ENCODE measurements around the gene CLEC2D.
"Not testable (repeated sequence)": the region's sequence is repeated elsewhere in the genome, so short reads cannot be mapped to it uniquely, and the experiment has no call there.

CLEC2D gene

DNA sequence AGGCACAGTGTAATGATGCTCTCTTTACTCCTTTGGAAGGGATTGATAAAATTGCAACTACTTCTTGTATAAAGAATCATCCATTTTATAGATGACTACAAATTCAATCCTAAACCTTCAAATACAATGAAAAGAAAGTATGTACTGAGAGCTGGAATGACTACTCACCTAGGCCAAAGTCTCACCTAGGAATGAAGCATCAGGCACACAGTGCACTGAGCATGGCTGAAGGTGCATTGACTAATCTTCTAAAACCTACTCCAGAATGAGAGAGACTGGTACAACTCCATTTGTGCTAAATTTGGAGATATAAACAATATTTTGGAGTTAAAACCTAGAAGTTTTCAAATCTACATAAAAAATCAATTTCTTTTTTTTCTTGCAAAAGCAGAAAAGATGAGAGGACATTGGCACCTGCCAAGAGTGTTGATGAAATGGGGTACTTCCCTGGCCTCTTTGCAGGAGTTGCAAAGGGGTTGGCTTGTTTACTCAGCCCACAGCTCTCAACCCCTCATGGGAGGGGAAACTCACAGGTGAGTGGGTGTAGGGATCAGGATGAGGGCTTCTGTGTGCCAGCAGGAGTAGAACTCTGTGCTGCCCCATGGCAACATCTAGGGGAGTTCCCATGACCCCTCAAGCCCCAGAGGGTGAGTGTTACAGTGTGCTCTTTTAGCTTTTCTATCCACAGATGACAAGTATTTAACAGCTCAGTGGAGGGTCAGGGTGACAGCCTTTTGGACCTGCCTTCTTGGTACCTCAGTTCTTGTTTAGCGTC lies 32.1 kb downstream of the CLEC2D start:
- DNase-seq = no peak

DNA sequence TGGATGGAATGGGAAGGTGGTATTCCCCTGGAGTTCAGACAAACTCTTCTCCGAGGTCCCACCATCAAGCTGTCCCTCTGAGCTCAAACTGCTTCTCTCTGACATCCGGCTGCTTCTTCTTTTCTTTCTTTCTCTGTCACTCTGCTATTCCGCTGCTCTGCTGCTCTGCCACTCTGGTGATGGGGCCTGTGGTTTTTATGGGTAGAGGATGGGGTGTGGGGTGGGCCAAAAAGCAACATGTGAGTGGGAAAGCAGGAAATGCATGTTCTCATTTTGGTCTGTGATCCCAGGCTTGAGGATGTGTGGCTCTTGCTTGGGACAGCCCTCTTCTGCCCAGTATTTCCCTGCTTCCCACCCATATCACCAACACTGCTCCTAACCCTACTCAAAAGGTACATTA lies 32.7 kb downstream of the CLEC2D start:
- DNase-seq = no peak

DNA sequence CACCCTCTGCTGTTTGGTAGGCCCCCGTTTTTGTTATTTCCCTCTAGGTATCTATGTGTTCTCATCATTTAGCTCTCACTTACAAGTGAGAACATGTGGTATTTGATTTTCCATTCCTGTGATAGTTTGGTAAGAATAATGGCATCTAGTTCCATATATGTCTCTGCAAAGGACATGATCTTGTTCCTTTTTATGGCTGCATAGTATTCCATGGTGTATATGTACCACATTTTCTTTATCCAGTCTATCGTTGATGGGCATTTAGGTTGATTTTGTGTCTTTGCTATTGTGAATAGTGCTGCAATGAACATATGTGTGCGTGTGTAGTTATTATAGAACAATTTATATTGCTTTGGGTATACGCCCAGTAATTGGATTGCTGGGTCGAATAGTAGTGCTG lies 35.0 kb downstream of the CLEC2D start:
- DNase-seq = not testable (repeated sequence)

DNA sequence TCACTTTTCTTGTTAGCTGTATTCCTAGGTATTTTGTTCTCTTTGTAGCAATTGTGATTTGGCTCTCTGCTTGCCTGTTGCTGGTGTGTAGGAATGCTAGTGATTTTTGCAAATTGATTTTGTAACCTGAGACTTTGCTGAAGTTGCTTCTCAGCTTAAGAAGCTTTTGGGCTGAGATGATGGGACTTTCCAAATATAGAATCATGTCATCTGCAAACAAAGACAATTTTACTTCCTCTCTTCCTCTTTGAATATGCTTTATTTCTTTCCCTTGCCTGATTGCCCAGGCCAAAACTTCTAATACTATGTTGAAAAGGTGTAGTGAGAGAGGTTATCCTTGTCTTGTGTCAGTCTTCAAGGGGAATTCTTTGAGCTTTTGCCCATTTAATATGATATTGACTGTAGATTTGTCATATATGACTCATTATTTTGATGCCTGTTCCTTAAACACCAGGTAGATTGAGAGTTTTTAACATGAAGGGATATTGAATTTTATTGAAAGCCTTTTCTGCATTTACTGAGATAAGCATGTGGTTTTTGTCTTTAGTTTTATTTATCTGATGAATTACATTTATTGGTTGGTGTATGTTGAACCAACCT lies 36.7 kb downstream of the CLEC2D start:
- no peak for DNase-seq

DNA sequence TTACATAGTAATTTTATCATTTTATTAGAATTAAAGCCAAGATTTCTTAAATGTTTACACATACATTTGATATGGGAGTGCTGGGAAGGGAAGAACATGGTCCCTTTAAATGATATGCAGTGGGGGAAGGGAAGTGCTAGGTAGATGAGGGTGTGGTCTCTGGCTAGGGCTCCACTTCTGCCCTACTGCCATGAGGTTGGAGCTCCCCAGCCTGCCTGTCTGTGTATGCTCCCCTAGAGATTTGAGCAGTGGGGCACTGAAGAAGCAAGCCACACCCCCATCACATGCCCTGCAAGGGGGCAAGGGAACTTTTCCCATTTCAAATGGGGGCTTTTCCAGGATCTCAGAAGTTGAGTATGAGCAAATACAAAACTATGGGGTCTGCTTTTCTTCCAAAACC lies 37.8 kb downstream of the CLEC2D start:
- no peak for DNase-seq

DNA sequence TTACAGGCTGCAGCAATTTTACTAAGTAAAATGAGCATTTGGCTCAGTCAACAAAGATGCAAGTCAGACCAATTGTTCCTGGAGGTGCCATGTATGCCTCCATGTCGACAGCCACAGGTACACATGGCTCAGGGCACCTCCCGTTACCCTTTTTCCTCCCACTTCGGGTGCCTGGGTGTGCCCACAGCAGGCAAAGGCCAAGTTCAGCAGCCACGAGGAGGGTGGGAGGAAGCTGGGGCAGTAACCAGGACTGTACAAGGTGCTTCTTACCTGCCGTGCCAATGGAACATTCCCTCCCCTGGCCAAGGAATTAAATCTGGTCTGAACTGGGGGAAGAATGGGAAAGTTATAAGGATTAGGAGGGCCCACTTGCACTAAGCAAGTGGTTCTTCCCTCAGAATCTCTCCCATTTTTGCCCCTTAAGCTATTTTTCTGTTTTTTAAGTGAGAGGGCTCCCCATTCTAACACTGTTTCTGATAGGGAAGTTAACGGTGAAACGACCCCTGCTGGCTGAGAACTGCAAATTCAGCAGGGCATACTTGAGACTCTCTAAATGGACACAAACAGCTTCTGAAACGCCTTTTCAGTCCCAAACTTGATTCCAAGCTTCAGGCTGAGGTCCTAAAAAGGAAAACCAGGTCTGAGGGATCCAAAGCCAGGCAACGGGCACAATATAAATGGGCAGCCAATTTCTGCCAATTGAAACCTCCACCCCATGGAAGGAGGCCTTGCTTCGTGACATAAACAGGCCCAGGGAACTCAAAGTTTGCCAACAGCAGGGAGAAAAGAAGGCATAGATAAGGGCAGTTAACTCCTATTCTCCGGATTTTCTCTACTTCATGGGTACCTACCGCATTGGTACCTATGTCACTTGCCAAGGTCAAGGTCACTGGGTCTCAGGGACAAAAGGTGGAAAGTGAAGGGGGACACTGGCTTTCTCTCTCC lies 38.6 kb downstream of the CLEC2D start:
- peak; percentile 70 for DNase-seq

DNA sequence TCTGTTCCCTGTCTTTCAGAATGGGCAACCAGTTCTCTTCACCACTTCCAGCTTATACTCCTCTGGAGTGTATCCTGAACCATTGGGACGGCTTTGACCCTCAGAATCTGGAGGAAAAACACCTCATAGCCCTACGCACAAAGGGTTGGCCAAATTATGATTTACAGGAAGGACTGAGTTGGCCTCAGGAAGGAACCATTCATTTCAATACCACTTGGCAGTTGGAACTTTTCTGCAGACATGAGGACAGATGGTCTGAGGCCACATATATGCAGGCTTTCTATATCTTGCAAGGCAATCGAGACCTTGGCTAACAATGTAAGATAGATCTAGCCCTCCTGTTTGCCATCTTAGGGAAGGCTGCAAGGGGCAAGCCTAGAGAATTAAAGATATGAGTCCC lies 39.3 kb downstream of the CLEC2D start:
- DNase-seq = no peak

DNA sequence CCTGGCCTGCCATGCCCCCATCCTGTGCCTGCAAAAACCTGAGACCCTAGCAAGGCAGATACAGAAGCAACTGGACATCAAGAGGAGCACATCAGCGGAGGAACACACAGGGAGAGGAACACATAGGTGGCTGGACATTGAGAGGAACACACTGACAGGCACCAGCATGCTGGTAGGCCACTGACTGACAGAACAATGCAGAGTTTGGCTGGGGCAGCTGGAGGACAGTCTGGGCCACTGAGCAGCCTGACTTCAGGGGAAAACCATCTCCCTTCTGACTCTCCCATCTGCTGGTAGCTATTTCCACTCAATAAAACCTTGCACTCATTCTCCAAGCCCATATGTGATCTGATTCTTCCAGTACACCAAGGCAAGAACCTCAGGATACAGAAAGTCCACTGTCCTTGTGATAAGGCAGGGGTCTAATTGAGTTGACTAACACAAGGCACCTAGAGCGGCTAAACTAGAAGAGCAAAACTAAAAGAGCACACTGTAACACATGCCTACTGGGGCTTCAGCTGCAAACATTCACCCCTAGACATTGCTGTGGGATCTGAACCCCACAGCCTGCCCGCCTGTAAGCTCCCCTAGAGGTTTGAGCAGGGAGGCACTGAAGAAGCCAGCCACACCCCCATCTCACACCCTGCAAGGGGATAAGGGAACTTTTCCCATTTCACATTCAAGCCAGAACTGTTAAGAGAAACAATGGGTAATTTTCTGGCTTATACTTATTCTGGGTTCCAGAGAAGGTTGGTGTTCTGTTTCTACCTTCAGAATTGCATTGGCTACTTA lies 41.3 kb downstream of the CLEC2D start:
- no peak for DNase-seq

DNA sequence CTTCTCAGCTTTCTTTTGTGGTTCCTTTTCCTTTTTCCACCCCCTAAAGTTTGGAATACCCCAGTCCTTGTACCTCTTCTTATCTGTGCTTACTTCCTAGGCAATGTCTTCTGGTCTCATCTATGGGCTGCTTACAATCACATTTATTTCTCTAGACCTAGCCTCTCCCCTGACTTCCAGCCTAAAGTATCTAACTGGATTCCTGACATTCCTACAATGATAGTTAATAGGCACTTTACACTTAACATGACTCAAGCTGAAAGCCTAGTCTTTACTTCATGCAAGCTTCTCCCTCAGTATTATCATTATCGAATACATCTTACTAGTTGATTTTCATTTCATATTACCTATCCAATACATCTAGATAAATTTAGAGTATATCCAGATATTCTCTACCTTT lies 42.2 kb downstream of the CLEC2D start:
- DNase-seq = no peak

DNA sequence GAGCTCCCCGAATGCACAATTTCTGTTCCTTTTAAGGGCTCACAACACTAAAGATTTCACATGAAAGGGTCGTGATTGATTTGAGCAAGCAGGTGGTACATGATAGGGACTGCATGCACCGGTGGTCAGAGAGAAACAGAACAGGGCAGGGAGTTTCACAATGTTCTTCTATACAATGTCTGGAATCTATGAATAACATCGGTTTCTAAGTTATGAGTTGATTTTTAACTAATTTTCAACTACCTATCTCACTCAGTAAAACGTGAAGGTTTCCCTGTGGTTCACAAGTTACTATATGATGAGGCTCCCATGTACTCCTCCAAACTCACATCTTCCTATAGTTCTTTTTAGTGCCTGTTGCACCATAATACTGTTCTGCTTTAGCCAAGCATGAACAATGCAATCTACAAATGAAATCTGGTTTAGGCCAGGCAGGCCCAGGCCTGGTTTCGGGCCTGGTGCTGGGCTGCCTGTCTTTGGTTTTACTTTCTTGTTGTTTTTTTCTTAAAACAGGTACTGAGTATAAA lies 43.6 kb downstream of the CLEC2D start:
- not testable (repeated sequence) for DNase-seq

DNA sequence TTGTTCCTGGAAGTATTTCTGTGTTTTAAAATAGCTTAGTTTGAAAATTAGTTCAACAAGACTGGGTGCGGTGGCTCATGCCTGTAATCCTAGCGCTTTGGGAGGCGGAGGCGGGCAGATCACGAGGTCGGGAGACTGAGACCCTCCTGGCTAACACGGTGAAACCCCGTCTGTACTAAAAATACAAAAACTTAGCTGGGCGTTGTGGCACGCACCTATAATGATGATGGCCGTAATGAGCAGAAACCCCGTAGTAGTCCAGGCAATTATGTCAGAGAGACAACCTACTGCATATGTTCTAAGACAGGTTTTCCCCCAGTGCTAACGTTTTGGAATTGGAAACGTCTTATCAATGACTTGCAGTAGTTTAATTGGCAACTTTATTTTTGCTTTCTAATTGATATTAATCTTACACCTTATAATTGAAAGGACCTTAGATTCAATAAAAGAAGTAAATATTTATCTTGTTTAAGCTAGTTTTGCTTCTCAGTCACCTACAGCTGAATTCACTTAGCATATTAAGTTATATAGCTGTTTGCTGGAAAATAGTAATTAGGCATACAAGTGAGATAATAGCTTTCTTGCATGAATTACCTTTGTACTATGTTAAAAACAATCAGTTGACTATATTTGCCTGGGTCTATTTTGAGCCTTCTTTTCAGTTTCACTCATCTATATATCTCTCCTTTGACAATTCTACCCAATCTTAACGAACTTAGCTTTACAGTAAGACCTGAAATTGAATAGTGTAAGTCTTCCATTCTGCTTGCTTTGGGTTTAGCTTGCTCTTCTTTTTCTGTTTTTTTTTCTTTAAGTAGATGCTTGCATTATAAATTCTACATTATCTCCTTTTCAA lies 47.8 kb downstream of the CLEC2D start:
- no peak for DNase-seq

DNA sequence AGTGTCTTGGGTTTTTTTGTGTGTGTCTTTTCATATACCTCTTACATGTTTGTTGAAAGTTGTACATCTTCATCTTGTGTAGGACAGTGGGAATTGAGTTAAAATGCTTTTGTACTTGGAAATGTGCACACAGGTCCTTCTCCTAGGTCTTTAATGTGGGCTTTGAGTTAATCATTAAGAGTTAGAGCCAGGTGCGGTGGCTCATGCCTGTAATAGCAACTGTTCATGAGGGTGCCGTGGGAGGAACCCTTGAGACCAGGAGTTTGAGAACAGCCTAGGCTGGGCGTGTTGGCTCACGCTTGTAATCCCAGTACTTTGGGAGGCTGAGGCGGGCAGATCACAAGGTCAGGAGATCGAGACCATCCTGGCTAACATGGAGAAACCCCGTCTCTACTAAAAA lies 49.5 kb downstream of the CLEC2D start:
- no peak for DNase-seq

DNA sequence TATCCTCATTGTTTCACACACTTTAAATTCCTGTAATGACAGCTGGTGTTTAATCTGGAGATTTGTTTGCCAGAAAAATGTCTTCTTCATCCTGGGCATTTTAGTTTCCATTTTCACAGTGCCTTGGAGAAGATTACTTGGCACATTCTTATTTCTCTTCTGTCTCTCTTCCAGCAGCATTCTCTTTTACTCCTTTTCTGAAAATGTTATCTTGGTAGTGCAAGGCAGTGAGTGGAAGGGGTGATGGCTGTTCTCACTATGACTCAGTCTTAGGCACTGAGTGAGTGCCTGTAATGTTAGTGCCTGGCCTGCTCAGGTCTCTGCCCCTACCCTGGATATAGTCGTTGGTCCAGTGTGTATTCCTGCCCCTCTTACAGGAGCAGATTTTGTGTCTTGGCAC lies 50.3 kb downstream of the CLEC2D start:
- no peak for DNase-seq

DNA sequence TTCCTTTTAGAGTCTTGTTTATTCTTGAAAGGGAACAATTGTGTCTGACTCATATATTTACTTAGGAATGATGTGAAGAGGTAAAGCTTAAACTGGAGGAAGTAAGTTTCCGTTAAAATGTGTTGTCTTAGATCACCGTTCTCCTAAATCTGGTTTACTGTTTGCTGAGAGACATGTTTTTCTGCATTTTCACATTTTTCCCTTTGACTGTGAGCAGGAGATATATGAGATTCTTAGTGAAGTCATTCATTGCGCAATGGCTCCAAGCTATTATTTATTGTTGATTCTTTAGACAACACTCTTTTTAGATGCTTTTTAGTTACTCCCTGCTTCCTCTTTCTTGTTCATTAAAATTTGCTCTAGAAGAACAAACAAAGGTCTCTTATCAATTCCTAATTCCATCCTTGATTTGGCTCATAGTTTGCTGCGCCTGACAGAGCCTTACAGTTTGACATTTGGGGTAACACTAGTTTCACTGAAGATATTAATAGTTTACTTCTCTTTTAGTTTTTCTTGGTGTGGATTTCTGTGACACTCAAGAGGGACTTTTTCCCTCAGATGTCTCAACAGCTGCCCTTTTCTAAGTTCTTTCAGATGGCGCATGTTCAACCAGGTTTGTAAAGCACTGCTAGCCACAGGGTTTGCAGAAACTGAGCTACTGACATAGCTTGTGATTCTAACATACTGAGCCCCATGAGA lies 52.0 kb downstream of the CLEC2D start:
- DNase-seq = no peak

DNA sequence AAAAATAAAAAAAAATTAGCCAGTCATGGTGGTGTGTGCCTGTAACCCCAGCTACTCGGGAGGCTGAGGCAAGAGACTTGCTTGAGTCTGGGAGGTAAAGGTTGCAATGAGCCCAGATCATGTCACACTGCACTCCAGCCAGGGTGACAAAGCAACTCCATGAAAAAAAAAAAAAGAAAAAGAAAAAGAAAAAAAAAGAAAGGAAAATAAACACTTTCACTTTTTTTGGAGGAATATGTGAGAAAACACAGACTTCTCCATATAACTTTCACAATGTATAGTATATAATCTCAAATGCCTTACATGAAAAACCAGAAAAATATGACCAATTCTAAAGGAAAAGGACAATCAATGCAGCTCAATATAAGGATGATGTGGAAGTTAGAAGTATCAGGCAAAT lies 54.5 kb downstream of the CLEC2D start:
- no peak for DNase-seq

DNA sequence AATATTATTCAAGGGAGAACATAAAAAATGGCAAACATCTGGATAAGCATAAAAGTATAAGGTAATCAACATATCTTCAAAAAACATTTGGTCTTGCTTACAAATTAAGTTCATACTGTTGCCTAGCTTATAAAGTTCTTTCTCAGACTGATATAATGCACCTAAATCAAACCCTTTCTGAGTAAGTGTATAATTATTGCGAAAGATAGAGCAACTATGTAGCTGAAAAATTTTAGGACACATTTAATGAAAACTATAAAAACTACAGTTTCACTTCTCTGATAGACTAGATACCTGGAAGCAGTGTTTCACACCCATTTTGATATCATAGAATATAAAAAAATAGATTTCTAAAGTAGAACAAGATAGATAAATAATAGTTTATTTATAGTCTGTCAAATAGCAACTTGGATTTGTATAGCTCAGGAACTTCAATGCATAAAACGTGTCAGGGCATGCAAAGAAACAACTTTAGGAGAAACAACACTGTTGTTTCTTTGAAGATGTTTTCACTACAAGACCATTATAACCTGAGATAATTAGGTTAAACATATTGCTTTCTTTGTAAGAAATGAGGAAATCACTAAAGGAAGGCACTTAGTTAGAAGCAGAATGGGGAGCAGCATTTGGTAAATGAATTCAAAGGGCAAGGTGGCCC lies 55.8 kb downstream of the CLEC2D start:
- DNase-seq = no peak

DNA sequence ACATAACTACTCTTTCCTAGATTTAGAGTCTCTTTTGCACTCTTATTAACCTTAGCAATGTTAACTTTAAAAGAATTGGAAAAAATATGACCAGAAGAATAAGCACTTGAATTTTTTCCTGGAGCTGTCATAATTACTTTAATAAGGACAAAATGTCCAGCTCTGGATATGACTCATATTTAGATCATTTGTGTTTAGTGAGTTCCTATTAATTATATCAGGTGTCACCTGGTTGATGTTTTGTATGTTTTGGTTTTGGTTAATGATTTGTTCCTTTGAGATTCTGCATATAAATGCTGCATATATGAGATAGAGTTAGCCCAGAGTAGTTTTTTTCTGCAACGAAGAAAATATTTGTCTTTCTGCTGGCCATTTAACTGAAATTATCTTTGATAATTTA lies 58.3 kb downstream of the CLEC2D start:
- DNase-seq = no peak

DNA sequence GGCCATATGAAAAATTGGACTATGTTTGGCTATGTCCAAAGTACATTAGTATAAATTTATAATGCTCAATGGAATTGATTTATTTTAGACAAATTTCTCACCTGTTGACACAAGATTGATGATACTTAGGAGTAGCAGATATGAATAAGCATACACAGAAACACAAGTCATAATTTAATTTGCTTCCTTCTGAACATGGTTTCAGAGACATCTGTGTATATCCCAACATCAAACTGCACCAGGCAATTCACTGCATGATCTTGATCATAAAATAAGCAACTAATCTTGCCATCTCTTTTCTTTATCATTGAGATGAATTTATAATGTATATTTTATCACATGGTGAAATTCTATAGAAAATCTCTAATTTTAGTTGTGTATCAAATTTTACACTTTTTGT lies 59.6 kb downstream of the CLEC2D start:
- no peak for DNase-seq

DNA sequence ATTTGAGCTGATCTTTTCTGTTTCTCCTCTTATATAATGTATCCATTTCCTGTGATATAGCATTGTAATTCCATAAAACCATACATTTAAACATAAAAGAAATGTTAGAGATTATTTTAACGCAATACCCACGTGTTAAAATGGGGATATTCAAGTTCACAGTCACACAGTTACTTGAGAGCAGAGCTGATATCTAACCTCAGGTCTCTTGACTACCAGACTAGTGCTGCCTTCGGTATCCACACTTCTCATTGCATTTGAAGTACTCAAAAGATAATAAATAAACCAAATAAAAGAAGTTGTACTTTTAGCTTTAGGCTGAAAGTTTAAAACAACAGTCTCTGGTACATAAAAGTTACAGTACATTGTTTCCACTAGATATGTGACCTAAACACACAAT lies 60.5 kb downstream of the CLEC2D start:
- DNase-seq = no peak

DNA sequence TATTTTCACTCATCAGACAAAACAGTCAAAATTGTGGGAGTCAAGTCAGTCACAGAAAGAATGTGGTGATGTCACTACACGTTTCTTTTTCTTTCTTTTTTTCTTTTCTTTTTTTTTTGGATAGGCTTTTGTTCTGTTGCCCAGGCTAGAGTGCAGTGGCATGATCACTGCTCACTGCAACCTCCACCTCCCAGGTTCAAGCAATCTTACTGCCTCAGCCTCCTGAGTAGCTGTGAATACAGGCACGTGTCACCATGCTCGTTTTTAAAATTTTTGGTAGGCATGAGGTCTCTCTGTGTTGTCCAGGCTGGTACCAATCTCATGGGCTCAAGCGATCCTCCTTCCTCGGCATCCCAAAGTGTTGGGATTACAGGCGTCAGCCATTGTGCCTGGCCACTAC lies 61.1 kb downstream of the CLEC2D start:
- DNase-seq = no peak

DNA sequence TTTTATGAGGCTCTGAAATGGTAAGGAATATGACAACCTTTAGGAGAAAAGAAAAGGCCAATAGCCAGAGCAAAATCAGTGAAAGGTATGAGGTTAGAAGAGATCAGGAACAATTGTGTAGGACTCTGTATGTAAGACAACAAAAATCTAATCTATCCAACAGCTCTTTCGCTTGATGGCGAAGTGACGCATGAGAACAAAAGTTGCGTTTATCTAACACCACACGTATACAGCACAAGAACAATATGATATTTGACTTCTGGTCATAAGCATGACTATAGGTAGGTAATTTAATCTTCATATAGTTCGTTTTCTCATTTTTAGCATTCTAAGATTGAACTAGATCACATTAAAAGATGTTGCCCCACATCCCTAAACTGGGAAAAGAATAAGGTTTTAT lies 61.9 kb downstream of the CLEC2D start:
- no peak for DNase-seq
